Measurements from ENCODE around the gene PATJ.
"Not testable (repeated sequence)": the region's sequence is repeated elsewhere in the genome, so short reads cannot be mapped to it uniquely, and the experiment has no call there.

DNA sequence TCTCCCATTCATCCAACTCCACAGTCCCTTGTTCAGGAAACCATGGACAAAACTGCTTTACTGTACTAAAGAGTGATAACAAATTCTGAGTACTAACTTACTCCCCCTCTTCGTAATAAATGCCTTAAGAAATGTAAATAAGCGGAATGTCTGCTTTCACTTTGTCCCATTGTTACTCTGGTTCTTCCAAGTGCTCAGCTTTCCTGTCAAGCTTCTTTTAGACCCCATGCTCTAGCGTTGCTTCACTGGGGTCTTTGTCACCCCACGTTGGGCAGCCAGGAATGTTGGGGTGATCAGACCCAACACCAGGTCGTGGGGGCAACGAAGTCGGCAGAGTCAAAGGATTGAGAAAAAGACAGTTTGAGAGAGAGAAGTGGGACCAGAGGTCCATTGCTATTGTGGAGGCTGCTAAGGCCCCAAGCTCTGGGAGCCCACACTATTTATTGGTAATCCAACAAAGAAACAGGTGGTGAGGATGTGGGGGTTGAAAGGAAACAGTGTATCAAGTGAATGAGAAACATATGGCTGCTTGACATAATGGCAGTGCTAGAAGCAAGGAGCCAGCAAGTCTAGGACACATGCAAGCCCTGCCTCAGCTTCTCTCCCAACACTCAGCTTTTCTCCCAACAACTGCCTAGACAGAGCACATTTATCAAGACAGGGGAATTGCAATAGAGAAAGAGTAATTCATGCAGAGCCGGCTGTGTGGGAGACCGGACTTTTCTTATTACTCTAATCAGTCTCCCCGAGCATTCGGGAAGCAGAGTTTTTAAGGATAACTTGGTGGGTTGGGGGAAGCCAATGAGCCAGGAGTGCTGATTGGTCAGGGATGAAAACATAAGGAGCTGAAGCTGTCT lies 441.1 kb downstream of the PATJ start:
- TF ChIP-seq, protein P1, sequence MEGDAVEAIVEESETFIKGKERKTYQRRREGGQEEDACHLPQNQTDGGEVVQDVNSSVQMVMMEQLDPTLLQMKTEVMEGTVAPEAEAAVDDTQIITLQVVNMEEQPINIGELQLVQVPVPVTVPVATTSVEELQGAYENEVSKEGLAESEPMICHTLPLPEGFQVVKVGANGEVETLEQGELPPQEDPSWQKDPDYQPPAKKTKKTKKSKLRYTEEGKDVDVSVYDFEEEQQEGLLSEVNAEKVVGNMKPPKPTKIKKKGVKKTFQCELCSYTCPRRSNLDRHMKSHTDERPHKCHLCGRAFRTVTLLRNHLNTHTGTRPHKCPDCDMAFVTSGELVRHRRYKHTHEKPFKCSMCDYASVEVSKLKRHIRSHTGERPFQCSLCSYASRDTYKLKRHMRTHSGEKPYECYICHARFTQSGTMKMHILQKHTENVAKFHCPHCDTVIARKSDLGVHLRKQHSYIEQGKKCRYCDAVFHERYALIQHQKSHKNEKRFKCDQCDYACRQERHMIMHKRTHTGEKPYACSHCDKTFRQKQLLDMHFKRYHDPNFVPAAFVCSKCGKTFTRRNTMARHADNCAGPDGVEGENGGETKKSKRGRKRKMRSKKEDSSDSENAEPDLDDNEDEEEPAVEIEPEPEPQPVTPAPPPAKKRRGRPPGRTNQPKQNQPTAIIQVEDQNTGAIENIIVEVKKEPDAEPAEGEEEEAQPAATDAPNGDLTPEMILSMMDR (IDR thresholded peaks at IDR 0.05), result not testable (repeated sequence)
- TF ChIP-seq POLR2A, EP300 (IDR thresholded peaks at IDR 0.05): not testable (repeated sequence)

All from tibial nerve (tissue), 4 donors.